Measurements from ENCODE around the gene TFCP2L1. TPM values are rescaled to one million over a fixed set of nuclear protein-coding genes. Genes with fewer than 3 reads are reported as not detected.

The TFCP2L1 gene
- total and polyA plus RNA-seq, 4 donors, result 0.06 to 1.5 (median 0.36) TPM

GRCh38 chr2:121236101-121236640, 48.8 kb downstream of the TFCP2L1 start:
- DNase-seq (ENCODE audit: low spot score), result no peak
- TF ChIP-seq RXRA (IDR thresholded peaks at IDR 0.05), result no peak
- no peak for TF ChIP-seq YY1 (IDR thresholded peaks at IDR 0.05)
- TF ChIP-seq FOXA2 (IDR thresholded peaks at IDR 0.05), result no peak
- no peak for TF ChIP-seq HNF4A (conservative IDR thresholded peaks at IDR 0.05)
- TF ChIP-seq SP1 (IDR thresholded peaks at IDR 0.05), result no peak
- no peak for TF ChIP-seq RAD21 (IDR thresholded peaks at IDR 0.05)
- TF ChIP-seq REST (IDR thresholded peaks at IDR 0.05), result no peak
- no peak for TF ChIP-seq HNF4G (IDR thresholded peaks at IDR 0.05)
- no peak for TF ChIP-seq ATF3 (IDR thresholded peaks at IDR 0.05)
- TF ChIP-seq GABPA (IDR thresholded peaks at IDR 0.05 in 1 of 2, conservative IDR thresholded peaks at IDR 0.05 in 1 of 2), result no peak
- TF ChIP-seq JUND (IDR thresholded peaks at IDR 0.05), result no peak
- TF ChIP-seq EGR1 (IDR thresholded peaks at IDR 0.05; ENCODE audit: low read depth in 2 of 2), result no peak
- TF ChIP-seq NR2F2 (IDR thresholded peaks at IDR 0.05), result no peak
- no peak for TF ChIP-seq FOXA1 (IDR thresholded peaks at IDR 0.05)
- H3K36me3 ChIP-seq (ENCODE audit: control insufficient read depth in 4 of 4, insufficient read depth in 3 of 4, low read depth in 1 of 4, low read length in 3 of 4), result no peaks in the 10 kb centered on the region
- no peak overlapping the region for H3K9ac ChIP-seq (ENCODE audit: low read depth in 1 of 2, low read length in 2 of 2)
- no peaks in the 10 kb centered on the region for H3K4me1 ChIP-seq (ENCODE audit: control insufficient read depth in 4 of 4, insufficient read depth in 4 of 4, low read length in 3 of 4)
- H3K27ac ChIP-seq (ENCODE audit: low read depth in 1 of 2, low read length in 2 of 2), result no peak overlapping the region
- 91% methylated on average over 13 of the region's 13 CpGs for WGBS
- no peaks in the 10 kb centered on the region for H3K27me3 ChIP-seq (ENCODE audit: control insufficient read depth in 4 of 4, insufficient read depth in 4 of 4, low read length in 3 of 4)
- no peak overlapping the region for H3K4me3 ChIP-seq (ENCODE audit: low read depth in 1 of 3, low read length in 3 of 3)
- no peaks in the 10 kb centered on the region for H3K9me3 ChIP-seq (ENCODE audit: control insufficient read depth in 4 of 4, low read length in 3 of 4)

GRCh38 chr2:121235542-121235941, 49.5 kb downstream of the TFCP2L1 start:
- TF ChIP-seq GABPA (IDR thresholded peaks at IDR 0.05 in 1 of 2, conservative IDR thresholded peaks at IDR 0.05 in 1 of 2), result no peak
- no peak for TF ChIP-seq ATF3 (IDR thresholded peaks at IDR 0.05)
- no peak for TF ChIP-seq TAF1 (conservative IDR thresholded peaks at IDR 0.05)
- TF ChIP-seq CTCF (IDR thresholded peaks at IDR 0.05; ENCODE audit: low read depth, low read length, missing input control), result no peak
- TF ChIP-seq MAX (IDR thresholded peaks at IDR 0.05), result no peak
- no peak for TF ChIP-seq JUND (IDR thresholded peaks at IDR 0.05)
- no peak for TF ChIP-seq RXRA (IDR thresholded peaks at IDR 0.05)
- TF ChIP-seq NR2F2 (IDR thresholded peaks at IDR 0.05), result no peak
- Histone ChIP-seq H3K4me3 (ENCODE audit: low read depth in 1 of 3, low read length in 3 of 3) (no peak overlapping the region), H3K4me1 (ENCODE audit: control insufficient read depth in 4 of 4, insufficient read depth in 4 of 4, low read length in 3 of 4) (no peaks in the 10 kb centered on the region), H3K27ac (ENCODE audit: low read depth in 1 of 2, low read length in 2 of 2) (no peak overlapping the region), H3K9me3 (ENCODE audit: control insufficient read depth in 4 of 4, low read length in 3 of 4) (no peaks in the 10 kb centered on the region), H3K27me3 (ENCODE audit: control insufficient read depth in 4 of 4, insufficient read depth in 4 of 4, low read length in 3 of 4) (no peaks in the 10 kb centered on the region), H3K36me3 (ENCODE audit: control insufficient read depth in 4 of 4, insufficient read depth in 3 of 4, low read depth in 1 of 4, low read length in 3 of 4) (no peaks in the 10 kb centered on the region), H3K9ac (ENCODE audit: low read depth in 1 of 2, low read length in 2 of 2) (no peak overlapping the region)
- no peak for DNase-seq (ENCODE audit: low spot score)
- WGBS, result 95% methylated on average over 2 of the region's 2 CpGs

Data from liver (tissue), 9 donors.